Muscle of arm (tissue), 12 donors: Measurements from ENCODE around the gene ARID5B. TPM values are rescaled to one million over a fixed set of nuclear protein-coding genes. Genes with fewer than 3 reads are reported as not detected.
A peak's percentile ranks its signal among the peaks of the same experiment; 100 is the strongest.

Experiments
- DNase-seq: peaks from one replicate; pipeline ENCODE4 v3.0.0-alpha.2; 2013
- polyA plus RNA-seq, 12 donors: library from polyadenylated mRNA; unstranded; fragments of 120-200 nt; gene quantifications; one replicate each; pipeline ENCODE4 v1.2.1, GENCODE V29; 2013; ENCODE audit not compliant: insufficient read length in 12 of 12

ARID5B gene
- polyA plus RNA-seq, 12 donors, result 13.2 to 48.9 (median 20.3) TPM; not detected in 1

GRCh38 chr10:62048919-62049623, 147.6 kb downstream of the ARID5B start:
- peak; percentile 88 for DNase-seq

GRCh38 chr10:62049624-62050345, 148.3 kb downstream of the ARID5B start:
- DNase-seq, result no peak

GRCh38 chr10:62050346-62050892, 148.9 kb downstream of the ARID5B start:
- no peak for DNase-seq

GRCh38 chr10:62050893-62051433, 149.5 kb downstream of the ARID5B start:
- DNase-seq, result no peak

GRCh38 chr10:62052276-62052675, 150.8 kb downstream of the ARID5B start:
- DNase-seq, result no peak

- DNase-seq, result no peak
Measured at GRCh38 chr10:62053860-62054259, 152.4 kb downstream of the ARID5B start.

GRCh38 chr10:62054408-62054807, 152.9 kb downstream of the ARID5B start:
- no peak for DNase-seq

- no peak for DNase-seq
Measured at GRCh38 chr10:62054830-62055229, 153.3 kb downstream of the ARID5B start.

- DNase-seq, result no peak
Measured at GRCh38 chr10:62056219-62056618, 154.7 kb downstream of the ARID5B start.

DNA sequence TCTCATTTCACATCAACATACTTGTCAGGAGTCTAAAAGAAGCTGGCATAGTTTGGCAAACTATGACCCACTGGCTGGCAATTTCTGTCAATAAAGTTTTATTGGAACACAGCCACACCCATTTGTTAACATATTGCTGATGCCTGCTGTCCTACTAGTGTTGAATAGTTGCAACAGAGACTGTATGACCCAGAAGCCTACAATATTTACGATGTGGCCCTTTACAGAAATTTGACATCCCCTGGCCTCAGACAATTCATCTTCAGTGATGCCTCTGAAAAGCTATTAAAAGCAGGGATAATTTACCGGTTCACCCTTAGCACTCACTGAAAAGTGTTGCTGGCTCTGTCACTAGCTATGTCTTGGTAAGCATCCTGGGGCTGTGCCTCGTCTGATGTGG, 155.2 kb downstream of the ARID5B start:
- DNase-seq, result no peak

DNA sequence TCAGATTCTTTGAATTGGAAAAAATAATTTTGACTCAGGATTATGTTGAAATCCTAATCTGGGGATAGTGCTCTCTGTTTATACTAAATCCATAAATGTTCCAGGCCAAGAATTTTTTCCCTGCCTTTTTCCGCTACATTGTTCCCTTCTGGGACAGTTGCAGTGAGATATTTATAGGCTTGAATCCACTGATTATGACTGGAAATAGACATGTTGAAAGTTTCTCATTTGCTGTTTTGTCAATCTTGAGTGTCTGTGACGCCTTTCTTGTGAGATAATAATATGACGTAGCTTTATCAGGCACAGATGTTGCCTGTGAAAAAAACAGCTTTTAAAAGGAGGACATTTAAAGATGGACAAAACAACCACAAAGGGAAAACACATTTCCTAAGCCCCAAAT, 155.9 kb downstream of the ARID5B start:
- DNase-seq, result peak; percentile 80

DNA sequence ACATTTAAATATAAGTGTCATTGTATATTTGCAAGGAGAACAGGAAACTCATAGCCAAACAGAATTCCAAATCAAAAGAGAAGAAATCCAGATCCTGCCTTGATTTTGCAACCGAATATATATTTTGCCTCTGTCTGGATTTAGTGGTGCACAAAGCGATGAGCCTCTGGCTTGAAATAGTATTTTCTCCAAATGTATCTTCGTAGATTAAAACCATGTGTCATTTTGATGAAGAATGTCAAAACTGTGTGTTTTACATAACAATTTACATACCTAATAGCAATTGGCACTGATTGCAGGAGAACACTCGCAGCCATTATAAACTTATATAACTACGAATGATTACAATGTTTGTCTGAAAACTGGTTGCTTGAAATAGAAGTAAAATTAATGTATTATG, 156.4 kb downstream of the ARID5B start:
- DNase-seq, result no peak

DNA sequence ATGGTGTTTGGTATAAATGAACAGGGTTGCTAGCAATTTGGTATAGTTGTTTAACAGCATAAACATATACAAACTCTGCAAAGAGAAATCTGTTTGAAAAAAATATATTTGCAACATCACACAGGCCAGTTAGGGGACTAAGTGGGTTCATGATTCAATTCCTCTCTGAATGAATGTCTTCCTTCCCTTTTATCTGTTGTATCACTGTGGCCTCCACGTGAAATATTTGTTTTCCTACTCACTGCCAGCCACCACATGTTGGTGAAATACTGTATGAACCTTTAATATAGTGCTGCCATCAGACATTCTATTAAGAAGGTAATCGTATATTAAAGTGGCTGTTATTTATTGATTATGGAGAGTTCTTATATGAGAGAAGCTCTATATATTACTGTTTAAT, 157.0 kb downstream of the ARID5B start:
- DNase-seq, result no peak

DNA sequence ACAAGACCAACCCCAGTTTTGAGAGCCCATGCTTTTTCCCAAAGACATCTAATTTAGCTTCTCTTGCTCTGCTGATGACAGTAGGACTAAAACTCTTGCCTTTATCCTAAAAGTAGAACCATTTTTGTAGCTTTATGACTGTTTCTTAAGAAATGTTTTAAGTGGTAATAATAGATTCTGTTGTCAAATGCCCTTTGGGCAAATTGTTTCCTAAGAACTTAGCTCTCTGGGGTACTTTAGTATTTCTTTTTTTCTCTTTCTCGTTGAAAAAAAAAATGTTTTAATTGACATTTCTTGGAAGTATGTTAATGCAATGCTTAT, 157.4 kb downstream of the ARID5B start:
- no peak for DNase-seq

GRCh38 chr10:62059217-62059920, 157.9 kb downstream of the ARID5B start:
- DNase-seq, result peak; percentile 83

- no peak for DNase-seq
Measured at GRCh38 chr10:62062028-62062427, 160.5 kb downstream of the ARID5B start.

- no peak for DNase-seq
Measured at GRCh38 chr10:62062752-62063512, 161.4 kb downstream of the ARID5B start.

DNA sequence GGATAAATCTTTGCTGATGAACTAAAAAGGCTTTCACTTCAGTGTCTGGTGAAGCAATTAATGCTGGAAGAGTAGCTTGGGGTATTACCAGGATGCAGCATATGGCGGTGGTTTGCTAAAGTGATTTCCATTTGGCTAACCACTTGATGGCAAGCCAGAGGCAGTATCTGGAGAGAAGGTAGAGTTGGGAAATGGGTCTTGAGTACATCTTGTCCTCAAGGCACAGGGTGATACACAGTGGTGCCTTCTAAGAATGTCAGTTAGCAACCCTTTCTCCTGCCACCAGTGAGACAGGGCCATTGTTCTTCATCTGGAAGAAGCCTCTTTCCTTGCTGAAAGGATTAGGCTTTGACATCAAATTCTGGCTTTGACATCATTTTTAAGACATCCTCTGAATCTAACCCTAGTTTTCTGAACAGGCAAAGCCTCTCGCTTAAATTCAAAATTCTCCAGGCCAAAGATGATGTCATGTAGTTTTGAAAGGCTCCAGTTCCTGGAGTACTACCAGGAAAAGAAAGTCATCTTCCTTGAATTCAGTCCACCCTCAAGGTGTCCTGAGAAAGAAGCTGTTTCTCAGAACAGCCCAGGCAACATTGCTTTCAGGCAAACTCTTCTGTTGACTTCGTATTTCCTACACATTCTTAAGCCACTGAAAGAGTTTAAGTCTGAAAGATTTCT, 162.4 kb downstream of the ARID5B start:
- DNase-seq, result no peak

- no peak for DNase-seq
Measured at GRCh38 chr10:62067560-62067959, 166.1 kb downstream of the ARID5B start.

- DNase-seq, result no peak
Measured at GRCh38 chr10:62068464-62068863, 167.0 kb downstream of the ARID5B start.
